ENCODE data around the gene SLC41A1. TPM values are rescaled to one million over a fixed set of nuclear protein-coding genes. Genes with fewer than 3 reads are reported as not detected.

SLC41A1 gene
- total RNA-seq, 3 donors from 2014 or later (not counting 1 experiment from before 2014, with no cell fraction given) = 35.3 to 47.1 (median 39.5) TPM

DNA sequence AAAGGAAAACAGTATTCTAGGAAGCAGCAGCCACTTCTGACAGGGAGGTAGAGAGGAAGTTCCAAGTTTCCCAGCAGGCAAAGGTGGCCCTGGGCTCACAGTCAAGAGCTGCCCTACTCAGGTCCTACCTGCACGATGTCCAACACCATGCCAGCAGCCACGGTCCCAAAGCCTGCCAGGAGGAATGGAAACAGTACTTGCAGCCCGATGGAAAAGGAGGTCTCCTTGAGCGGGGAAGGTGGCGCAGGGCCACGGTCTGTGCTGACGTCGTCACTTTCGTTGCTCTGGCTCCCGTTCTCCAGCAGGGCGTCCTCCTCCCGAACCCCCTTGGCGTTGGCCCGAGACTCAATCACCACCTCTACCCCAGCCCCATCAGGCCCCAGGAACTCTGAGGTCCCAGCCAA lies 3.1 kb downstream of the SLC41A1 start:
- Mint-ChIP-seq H3K27me3 (ENCODE audit: low read depth in 2 of 2) (no peaks in the 10 kb centered on the region), H3K9me3 (no peaks in the 10 kb centered on the region), H3K4me1 (peaks cover 73 to 78% of the 10 kb centered on the region in 2 donors), H3K4me3 (no peak overlapping the region), H3K36me3 (no peaks in the 10 kb centered on the region), H3K27ac (no peak overlapping the region)
- ATAC-seq (no peak), DNase-seq (no peak)
- Histone ChIP-seq H3K4me1 (ENCODE audit: control insufficient read depth, insufficient read depth, low read length) (peaks cover 59% of the 10 kb centered on the region), H3K4me3 (ENCODE audit: low read length) (no peak overlapping the region), H3K27me3 (ENCODE audit: control insufficient read depth, insufficient read depth, low read length) (no peaks in the 10 kb centered on the region), H3K9me3 (ENCODE audit: control insufficient read depth, insufficient read depth, low read length) (no peaks in the 10 kb centered on the region), H3K27ac (ENCODE audit: low read length) (no peak overlapping the region), H3K36me3 (ENCODE audit: control insufficient read depth, insufficient read depth, low read length) (peaks cover 5% of the 10 kb centered on the region)
- TF ChIP-seq, protein P1, sequence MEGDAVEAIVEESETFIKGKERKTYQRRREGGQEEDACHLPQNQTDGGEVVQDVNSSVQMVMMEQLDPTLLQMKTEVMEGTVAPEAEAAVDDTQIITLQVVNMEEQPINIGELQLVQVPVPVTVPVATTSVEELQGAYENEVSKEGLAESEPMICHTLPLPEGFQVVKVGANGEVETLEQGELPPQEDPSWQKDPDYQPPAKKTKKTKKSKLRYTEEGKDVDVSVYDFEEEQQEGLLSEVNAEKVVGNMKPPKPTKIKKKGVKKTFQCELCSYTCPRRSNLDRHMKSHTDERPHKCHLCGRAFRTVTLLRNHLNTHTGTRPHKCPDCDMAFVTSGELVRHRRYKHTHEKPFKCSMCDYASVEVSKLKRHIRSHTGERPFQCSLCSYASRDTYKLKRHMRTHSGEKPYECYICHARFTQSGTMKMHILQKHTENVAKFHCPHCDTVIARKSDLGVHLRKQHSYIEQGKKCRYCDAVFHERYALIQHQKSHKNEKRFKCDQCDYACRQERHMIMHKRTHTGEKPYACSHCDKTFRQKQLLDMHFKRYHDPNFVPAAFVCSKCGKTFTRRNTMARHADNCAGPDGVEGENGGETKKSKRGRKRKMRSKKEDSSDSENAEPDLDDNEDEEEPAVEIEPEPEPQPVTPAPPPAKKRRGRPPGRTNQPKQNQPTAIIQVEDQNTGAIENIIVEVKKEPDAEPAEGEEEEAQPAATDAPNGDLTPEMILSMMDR (IDR thresholded peaks at IDR 0.05) = no peak
- WGBS (ENCODE audit: insufficient coverage) = 97% methylated on average over 14 of the region's 14 CpGs
- intact Hi-C loops (cut with micrococcal nuclease) = no loop called here

DNA sequence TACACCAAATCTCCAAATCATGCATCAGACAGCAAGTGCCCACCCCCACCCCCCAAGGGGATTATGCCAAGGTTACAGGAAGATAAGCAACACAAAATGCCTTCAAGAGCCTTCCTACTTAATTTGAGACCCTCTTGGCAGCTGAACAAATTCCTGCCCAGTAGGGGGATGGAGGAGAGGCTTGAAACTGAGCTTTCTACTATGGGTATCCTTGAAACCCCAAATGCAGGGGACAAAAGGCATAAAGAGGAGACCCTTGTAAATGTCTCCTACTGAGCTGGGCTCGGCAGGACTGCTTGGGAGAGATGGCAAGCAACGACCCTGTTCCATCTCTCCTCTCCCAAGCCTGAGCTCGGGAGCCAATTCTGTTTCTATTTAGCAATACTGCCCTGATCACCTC lies 3.5 kb downstream of the SLC41A1 start:
- H3K4me3 Mint-ChIP-seq = no peak overlapping the region

DNA sequence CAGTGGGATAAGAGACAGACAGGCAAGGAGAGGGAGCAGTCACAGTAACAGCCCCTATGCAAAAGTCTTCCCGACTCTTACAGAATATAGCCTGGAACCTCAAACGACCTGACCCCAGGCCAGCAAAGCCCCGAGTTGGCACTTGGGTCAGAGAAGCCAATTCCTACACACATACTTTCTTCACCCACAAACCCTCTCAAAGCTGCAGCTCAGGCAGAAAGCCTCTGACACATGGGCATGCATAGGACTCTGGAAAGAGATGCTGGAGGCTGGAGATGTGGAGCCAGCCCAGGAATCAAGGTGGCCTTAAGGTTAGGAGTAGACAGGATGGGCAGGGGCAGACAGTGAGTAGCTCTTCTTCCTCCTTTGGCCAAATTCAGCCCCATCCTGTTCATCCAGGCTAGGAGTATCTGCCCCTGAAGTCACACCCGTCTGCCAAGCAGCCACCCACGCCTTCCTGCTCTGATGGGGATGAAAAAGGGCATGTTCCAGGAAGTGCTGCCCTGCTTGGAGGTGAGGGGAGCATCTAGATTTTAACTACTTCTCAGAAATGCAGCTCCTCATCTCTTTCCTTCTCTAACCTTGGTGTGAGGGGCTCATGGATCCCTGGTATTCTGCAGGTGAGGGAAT lies 7.8 kb downstream of the SLC41A1 start:
- intact Hi-C loops (cut with micrococcal nuclease) = no loop called here
- Mint-ChIP-seq H3K27ac (peak overlapping the region in 1 of 2 donors; percentile 57), H3K9me3 (no peaks in the 10 kb centered on the region), H3K27me3 (ENCODE audit: low read depth in 2 of 2) (no peaks in the 10 kb centered on the region), H3K36me3 (no peaks in the 10 kb centered on the region), H3K4me3 (no peak overlapping the region), H3K4me1 (peaks cover 58 to 66% of the 10 kb centered on the region in 2 donors)
- peaks cover 9% of the 10 kb centered on the region for H3K36me3 ChIP-seq (ENCODE audit: control insufficient read depth, insufficient read depth, low read length)
- TF ChIP-seq, protein P1 (IDR thresholded peaks at IDR 0.05) = no peak
- peak in 1 of 2 donors; percentile 47 for DNase-seq
- H3K27ac ChIP-seq (ENCODE audit: low read length) = no peak overlapping the region
- H3K4me1 ChIP-seq (ENCODE audit: control insufficient read depth, insufficient read depth, low read length) = peaks cover 35% of the 10 kb centered on the region
- no peaks in the 10 kb centered on the region for H3K9me3 ChIP-seq (ENCODE audit: control insufficient read depth, insufficient read depth, low read length)
- 52% methylated on average over 5 of the region's 5 CpGs for WGBS (ENCODE audit: insufficient coverage)
- no peak for ATAC-seq
- no peaks in the 10 kb centered on the region for H3K27me3 ChIP-seq (ENCODE audit: control insufficient read depth, insufficient read depth, low read length)
- no peak overlapping the region for H3K4me3 ChIP-seq (ENCODE audit: low read length)

More for the DNA sequence above, 3.5 kb downstream of the SLC41A1 start:
- DNase-seq (no peak), ATAC-seq (no peak)
- Histone ChIP-seq H3K9me3 (ENCODE audit: control insufficient read depth, insufficient read depth, low read length) (no peaks in the 10 kb centered on the region), H3K27ac (ENCODE audit: low read length) (no peak overlapping the region), H3K36me3 (ENCODE audit: control insufficient read depth, insufficient read depth, low read length) (peaks cover 5% of the 10 kb centered on the region), H3K27me3 (ENCODE audit: control insufficient read depth, insufficient read depth, low read length) (no peaks in the 10 kb centered on the region), H3K4me1 (ENCODE audit: control insufficient read depth, insufficient read depth, low read length) (peaks cover 61% of the 10 kb centered on the region), H3K4me3 (ENCODE audit: low read length) (no peak overlapping the region)
- H3K27ac Mint-ChIP-seq = no peak overlapping the region
- no peaks in the 10 kb centered on the region for H3K27me3 Mint-ChIP-seq (ENCODE audit: low read depth in 2 of 2)
- intact Hi-C loops (cut with micrococcal nuclease) = no loop called here
- 96% methylated on average over 3 of the region's 3 CpGs for WGBS (ENCODE audit: insufficient coverage)
- H3K36me3 Mint-ChIP-seq = no peaks in the 10 kb centered on the region
- H3K9me3 Mint-ChIP-seq = no peaks in the 10 kb centered on the region
- peaks cover 73 to 83% of the 10 kb centered on the region in 2 donors for H3K4me1 Mint-ChIP-seq
- TF ChIP-seq, protein P1 (IDR thresholded peaks at IDR 0.05) = no peak

DNA sequence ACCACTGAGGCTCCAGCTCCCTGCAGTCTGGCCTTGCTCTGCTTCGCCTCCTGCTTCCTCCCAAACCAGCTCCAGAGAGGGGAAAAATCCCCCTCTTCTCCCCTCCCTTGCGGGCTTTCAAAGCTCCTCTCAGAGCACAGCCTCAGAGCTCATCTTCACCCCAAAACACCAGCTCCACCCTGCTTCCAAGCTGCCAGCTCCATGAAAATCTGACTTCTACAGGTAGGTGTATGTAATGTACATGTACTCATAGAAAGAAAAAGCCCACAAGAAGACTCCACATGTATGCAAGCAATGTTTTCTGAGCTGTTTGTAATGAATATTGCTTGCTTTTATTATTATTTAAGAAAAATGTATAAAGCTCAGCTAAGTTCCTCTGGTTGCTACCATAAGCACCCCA lies 8.4 kb downstream of the SLC41A1 start:
- no peak for DNase-seq
- H3K9me3 Mint-ChIP-seq = no peaks in the 10 kb centered on the region
- H3K4me1 ChIP-seq (ENCODE audit: control insufficient read depth, insufficient read depth, low read length) = peaks cover 29% of the 10 kb centered on the region
- peaks cover 56 to 60% of the 10 kb centered on the region in 2 donors for H3K4me1 Mint-ChIP-seq
- ATAC-seq = no peak
- no peaks in the 10 kb centered on the region for H3K36me3 Mint-ChIP-seq
- no peak overlapping the region for H3K4me3 Mint-ChIP-seq
- no peak overlapping the region for H3K4me3 ChIP-seq (ENCODE audit: low read length)
- TF ChIP-seq, protein P1 (IDR thresholded peaks at IDR 0.05) = no peak
- no peaks in the 10 kb centered on the region for H3K27me3 Mint-ChIP-seq (ENCODE audit: low read depth in 2 of 2)
- H3K9me3 ChIP-seq (ENCODE audit: control insufficient read depth, insufficient read depth, low read length) = no peaks in the 10 kb centered on the region
- no peaks in the 10 kb centered on the region for H3K27me3 ChIP-seq (ENCODE audit: control insufficient read depth, insufficient read depth, low read length)
- no peak overlapping the region for H3K27ac ChIP-seq (ENCODE audit: low read length)
- intact Hi-C loops (cut with micrococcal nuclease) = no loop called here
- 100% methylated on average over 2 of the region's 2 CpGs for WGBS (ENCODE audit: insufficient coverage)
- no peak overlapping the region for H3K27ac Mint-ChIP-seq
- peaks cover 10% of the 10 kb centered on the region for H3K36me3 ChIP-seq (ENCODE audit: control insufficient read depth, insufficient read depth, low read length)
